GM12878 (cell line): ENCODE measurements around the gene LRRK1. TPM values are rescaled to one million over a fixed set of nuclear protein-coding genes. Genes with fewer than 3 reads are reported as not detected.

Source experiments
- ATAC-seq: fragments of 200-7000 bp; cut with Tn5 transposase; 3 replicates; pipeline ENCODE4 v1.9.1; 2020; ENCODE audit warnings: mild to moderate bottlenecking, moderate library complexity
- BruUV-seq: library from RNA; stranded (reverse); fragments of 400-500 nt; replicated peaks from 2 replicates; lab custom pipeline; 2021; lab: Mats Ljungman, UMichigan
- CTCF ChIA-PET: fragments of 300-600 bp; sonication (Branson Sonifier 250); formaldehyde crosslinking; extraction: SDS; loops from one replicate; lab custom pipeline; 2021; ENCODE audit warnings: inconsistent platforms; lab: Yijun Ruan, JAX
- POLR2A ChIA-PET: fragments of 350-600 bp; formaldehyde crosslinking; extraction: SDS; loops from one replicate; lab custom pipeline; 2021; ENCODE audit warnings: inconsistent platforms; lab: Charles Lee
- RAD21 ChIA-PET: fragments of 300-600 bp; sonication (Branson Sonifier 250); formaldehyde crosslinking; loops from one replicate; lab custom pipeline; 2023; ENCODE audit warnings: antibody characterized with exemption; ENCODE audit not compliant: unreplicated experiment; lab: Charles Lee
- SMC1A ChIA-PET: fragments of 300-600 bp; sonication (Branson Sonifier 250); formaldehyde crosslinking; loops from one replicate; lab custom pipeline; 2023; ENCODE audit not compliant: unreplicated experiment, uncharacterized antibody; lab: Charles Lee
- DNase-seq: peaks from one replicate; pipeline ENCODE4 v3.0.0-alpha.2; 2011; ENCODE audit warnings: low read depth, low spot score
- FAIRE-seq: peaks from 3 replicates; lab custom pipeline; 2011; peaks lifted over from hg19 to GRCh38; lab: Jason Lieb, UNC
- H2AFZ ChIP-seq: 2 replicates; pipeline ENCODE4 v1.6.0; 2011; ENCODE audit warnings: low read depth, low read length, control low read depth; ENCODE audit not compliant: control insufficient read depth
- H3K27ac ChIP-seq: 2 replicates; pipeline ENCODE4 v1.5.1; 2011; ENCODE audit warnings: control low read depth; ENCODE audit not compliant: control insufficient read depth, insufficient read depth
- H3K27me3 ChIP-seq, 2 experiments: replicated peaks in 1 of 2; 2 replicates each; pipeline versions ENCODE4 v1.6.0 to v1.6.1; 2011; ENCODE audit warnings: low read length in 1 of 2; ENCODE audit not compliant: control insufficient read depth in 2 of 2, insufficient read depth in 2 of 2
- H3K36me3 ChIP-seq, 2 experiments: 2 replicates each; pipeline ENCODE4 v1.5.1; 2011; ENCODE audit warnings: low read length in 1 of 2; ENCODE audit not compliant: control insufficient read depth in 2 of 2, insufficient read depth in 2 of 2
- H3K4me1 ChIP-seq: 2 replicates; pipeline ENCODE4 v1.6.1; 2011; ENCODE audit warnings: mild to moderate bottlenecking, low read length, moderate library complexity, mixed read lengths; ENCODE audit not compliant: control insufficient read depth, insufficient read depth
- H3K4me2 ChIP-seq: 2 replicates; pipeline ENCODE4 v1.6.0; 2011; ENCODE audit warnings: control low read depth; ENCODE audit not compliant: control insufficient read depth, insufficient read depth
- H3K4me3 ChIP-seq: fragments of 200-600 bp; sonication (generic); 2 replicates; pipeline ENCODE4 v1.5.1; 2016
- H3K79me2 ChIP-seq: 2 replicates; pipeline ENCODE4 v1.6.0; 2011; ENCODE audit warnings: low read length; ENCODE audit not compliant: control insufficient read depth, insufficient read depth
- H3K9ac ChIP-seq: 2 replicates; pipeline ENCODE4 v1.8.0; 2011; ENCODE audit warnings: low read length, control low read depth, mixed read lengths; ENCODE audit not compliant: control insufficient read depth, insufficient read depth
- H3K9me3 ChIP-seq: replicated peaks from 3 replicates; pipeline ENCODE4 v1.5.1; 2011; ENCODE audit warnings: mild to moderate bottlenecking, low read length; ENCODE audit not compliant: control insufficient read depth, insufficient read depth
- H4K20me1 ChIP-seq: 2 replicates; pipeline ENCODE4 v1.6.0; 2011; ENCODE audit not compliant: control insufficient read depth, insufficient read depth
- BMI1 ChIP-seq: fragments of 450-650 bp; IDR thresholded peaks from 2 replicates; pipeline ENCODE4 v1.6.1; 2016; ENCODE audit warnings: mild to moderate bottlenecking, moderate library complexity, borderline replicate concordance
- EGR1 ChIP-seq, 2 experiments: IDR thresholded peaks; 1 replicate in 1 of 2; 2 replicates in 1 of 2; pipeline ENCODE4 v1.6.1; 2011 to 2012; ENCODE audit warnings: low read depth in 2 of 2, low read length in 2 of 2, borderline replicate concordance in 1 of 2, mild to moderate bottlenecking in 1 of 2, moderate library complexity in 1 of 2
- GABPA ChIP-seq: IDR thresholded peaks from 2 replicates; pipeline ENCODE4 v1.6.1; 2014; ENCODE audit warnings: antibody characterized with exemption, low read depth, mild to moderate bottlenecking, inconsistent platforms
- HCFC1 ChIP-seq: fragments of 150-350 bp; IDR thresholded peaks from 2 replicates; pipeline ENCODE4 v1.6.1; 2014; ENCODE audit warnings: low read length
- IKZF2 ChIP-seq, 2 experiments: fragments of 450-650 bp; IDR thresholded peaks; 2 replicates each; pipeline ENCODE4 v1.6.1; 2017; ENCODE audit warnings: mild to moderate bottlenecking in 2 of 2, moderate library complexity in 2 of 2
- JUNB ChIP-seq: IDR thresholded peaks from 2 replicates; pipeline ENCODE4 v1.6.1; 2016; ENCODE audit warnings: antibody characterized with exemption, mild to moderate bottlenecking
- KAT2A ChIP-seq: conservative IDR thresholded peaks from 2 replicates; pipeline ENCODE4 v1.6.1; 2011; ENCODE audit warnings: low read depth, low read length; ENCODE audit not compliant: control insufficient read depth
- PML ChIP-seq: IDR thresholded peaks from 2 replicates; pipeline ENCODE4 v1.6.1; 2012; ENCODE audit warnings: low read length, inconsistent platforms
- RBBP5 ChIP-seq: fragments of 200-600 bp; sonication (generic); conservative IDR thresholded peaks from 2 replicates; pipeline ENCODE4 v1.6.1; 2016
- RCOR1 ChIP-seq: conservative IDR thresholded peaks from 2 replicates; pipeline ENCODE4 v1.6.1; 2012; ENCODE audit warnings: low read depth, low read length, improper control_type of control experiment
- YY1 ChIP-seq: IDR thresholded peaks from 2 replicates; pipeline ENCODE4 v1.6.1; 2011; ENCODE audit warnings: low read depth, mild to moderate bottlenecking, low read length
- WGBS: methylation state at CpG from one replicate; pipeline ENCODE4 v1.1.6; 2016; ENCODE audit warnings: low lambda C conversion rate; ENCODE audit not compliant: insufficient replicate concordance, insufficient coverage; ENCODE audit errors: missing lambda C conversion rate; 5-methylcytosine and 5-hydroxymethylcytosine counted together
- in situ Hi-C: fragments of 300-500 bp; cut with MboI; formaldehyde crosslinking; loops from 9 replicates; pipeline ENCODE4 v1.14.3; 2018; ENCODE audit warnings: mixed read lengths
- intact Hi-C: fragments of 100-400 bp; cut with micrococcal nuclease; formaldehyde crosslinking; loops from one replicate; pipeline ENCODE4 v1.14.2; 2022; ENCODE audit not compliant: unreplicated experiment
- polyA plus RNA-seq, 11 experiments: library from polyadenylated mRNA; depleted of rRNA in 4 of 11; unstranded in 6 of 11; stranded (reverse) in 5 of 11; fragments of >200 nt; fragmentation: Nextera tagmentation in 4 of 11; fragmentation: Illumina TruSeq in 1 of 11; extraction: Ambion mirVana in 4 of 11; extraction: Trizol in 1 of 11; gene quantifications; 1 replicate in 1 of 11; 2 replicates in 10 of 11; pipeline versions ENCODE4 v1.2.1 to v1.2.3, GENCODE V29; 2011 to 2016; ENCODE audit warnings: inconsistent platforms in 2 of 11, missing spikeins in 2 of 11, low read depth in 1 of 11
- total RNA-seq, 4 experiments: library from RNA; depleted of rRNA in 3 of 4; stranded (reverse); fragments of >200 nt in 3 of 4; fragmentation: Illumina TruSeq in 1 of 4; extraction: Trizol in 1 of 4; gene quantifications; 2 replicates each; pipeline versions ENCODE4 v1.2.1 to v1.2.3, GENCODE V29; 2013 to 2021
- TF ChIP-seq, protein P1 (sequence below): fragments of 450-650 bp; IDR thresholded peaks from 2 replicates; pipeline ENCODE4 v1.6.1; 2017; ENCODE audit warnings: mild to moderate bottlenecking, moderate library complexity

LRRK1 gene
- total and polyA plus RNA-seq, 10 of the 15 experiments (the other 5 are each of a cell fraction or from before 2014, with no cell fraction given), result 2.2 to 58.3 (median 17.9) TPM

DNA sequence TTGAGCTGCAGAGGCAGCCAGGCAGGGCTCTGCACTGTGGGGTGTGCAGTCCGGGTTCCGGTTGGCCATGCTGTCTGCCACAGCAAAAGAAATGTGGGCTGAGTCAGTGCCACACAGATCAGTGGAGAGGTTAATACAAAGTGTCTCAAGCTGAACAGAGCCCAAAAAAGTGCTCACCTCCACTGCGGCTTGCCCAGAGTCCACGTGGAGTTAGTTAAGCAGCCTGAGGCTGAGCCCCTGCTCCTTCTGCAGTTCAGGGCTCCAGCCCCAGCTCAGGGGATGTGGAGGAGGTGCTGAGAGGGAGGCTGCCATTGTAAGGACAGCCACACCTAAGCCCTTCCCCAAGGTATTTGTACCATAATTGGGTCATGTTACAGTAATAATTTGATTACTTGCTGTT, 85.3 kb downstream of the LRRK1 start:
- H3K4me2 ChIP-seq, result no peak overlapping the region
- no peak for TF ChIP-seq KAT2A
- TF ChIP-seq RBBP5, result no peak
- no peak for TF ChIP-seq BMI1
- no peak for TF ChIP-seq EGR1 (IDR thresholded peaks at IDR 0.05; ENCODE audit: borderline replicate concordance in 1 of 2, low read depth in 2 of 2, low read length in 2 of 2)
- TF ChIP-seq YY1, result no peak
- no peak for TF ChIP-seq RCOR1
- no peak for TF ChIP-seq GABPA
- no peak for TF ChIP-seq JUNB
- no peak for TF ChIP-seq HCFC1
- TF ChIP-seq PML, result no peak
- TF ChIP-seq, protein P1, sequence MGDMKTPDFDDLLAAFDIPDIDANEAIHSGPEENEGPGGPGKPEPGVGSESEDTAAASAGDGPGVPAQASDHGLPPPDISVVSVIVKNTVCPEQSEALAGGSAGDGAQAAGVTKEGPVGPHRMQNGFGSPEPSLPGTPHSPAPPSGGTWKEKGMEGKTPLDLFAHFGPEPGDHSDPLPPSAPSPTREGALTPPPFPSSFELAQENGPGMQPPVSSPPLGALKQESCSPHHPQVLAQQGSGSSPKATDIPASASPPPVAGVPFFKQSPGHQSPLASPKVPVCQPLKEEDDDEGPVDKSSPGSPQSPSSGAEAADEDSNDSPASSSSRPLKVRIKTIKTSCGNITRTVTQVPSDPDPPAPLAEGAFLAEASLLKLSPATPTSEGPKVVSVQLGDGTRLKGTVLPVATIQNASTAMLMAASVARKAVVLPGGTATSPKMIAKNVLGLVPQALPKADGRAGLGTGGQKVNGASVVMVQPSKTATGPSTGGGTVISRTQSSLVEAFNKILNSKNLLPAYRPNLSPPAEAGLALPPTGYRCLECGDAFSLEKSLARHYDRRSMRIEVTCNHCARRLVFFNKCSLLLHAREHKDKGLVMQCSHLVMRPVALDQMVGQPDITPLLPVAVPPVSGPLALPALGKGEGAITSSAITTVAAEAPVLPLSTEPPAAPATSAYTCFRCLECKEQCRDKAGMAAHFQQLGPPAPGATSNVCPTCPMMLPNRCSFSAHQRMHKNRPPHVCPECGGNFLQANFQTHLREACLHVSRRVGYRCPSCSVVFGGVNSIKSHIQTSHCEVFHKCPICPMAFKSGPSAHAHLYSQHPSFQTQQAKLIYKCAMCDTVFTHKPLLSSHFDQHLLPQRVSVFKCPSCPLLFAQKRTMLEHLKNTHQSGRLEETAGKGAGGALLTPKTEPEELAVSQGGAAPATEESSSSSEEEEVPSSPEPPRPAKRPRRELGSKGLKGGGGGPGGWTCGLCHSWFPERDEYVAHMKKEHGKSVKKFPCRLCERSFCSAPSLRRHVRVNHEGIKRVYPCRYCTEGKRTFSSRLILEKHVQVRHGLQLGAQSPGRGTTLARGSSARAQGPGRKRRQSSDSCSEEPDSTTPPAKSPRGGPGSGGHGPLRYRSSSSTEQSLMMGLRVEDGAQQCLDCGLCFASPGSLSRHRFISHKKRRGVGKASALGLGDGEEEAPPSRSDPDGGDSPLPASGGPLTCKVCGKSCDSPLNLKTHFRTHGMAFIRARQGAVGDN, result no peak
- no peak for TF ChIP-seq IKZF2 (IDR thresholded peaks at IDR 0.05)
- H3K27me3 ChIP-seq, result no peaks in the 10 kb centered on the region
- ChIA-PET CTCF (interaction anchor here (0.9 to 19.8 kb wide), 5 partner anchors 14 to 85 kb away, joined by 3 to 567 read pairs (median 4); partner anchors contain the start of gene LRRK1), POLR2A (interaction anchor here (1.2 kb wide), 2 partner anchors 61 to 83 kb away, joined by 3 to 4 read pairs; no protein-coding TSS in a partner anchor), SMC1A (interaction anchor here (1.0 to 11.7 kb wide), 2 partner anchors 14 to 86 kb away, joined by 3 to 316 read pairs; partner anchors contain the start of gene LRRK1), RAD21 (interaction anchor here (1.6 to 11.4 kb wide), 2 partner anchors 78 to 86 kb away, joined by 3 to 287 read pairs; partner anchors contain the start of gene LRRK1)
- H3K27ac ChIP-seq, result no peak overlapping the region
- H2AFZ ChIP-seq, result no peak overlapping the region
- DNase-seq, result no peak
- intact Hi-C loops (no loop called here), in situ Hi-C loops (no loop called here)
- H3K4me1 ChIP-seq, result peaks cover 11% of the 10 kb centered on the region
- no peaks in the 10 kb centered on the region for H3K79me2 ChIP-seq
- H4K20me1 ChIP-seq, result no peaks in the 10 kb centered on the region
- no TSS peak for BruUV-seq
- no peak overlapping the region for H3K9ac ChIP-seq
- H3K9me3 ChIP-seq, result peaks cover 4% of the 10 kb centered on the region; the same call in 2 of the 3 replicates
- 98% methylated on average over 4 of the region's 4 CpGs for WGBS
- no peak for ATAC-seq
- peaks cover 5 to 17% of the 10 kb centered on the region in 2 experiments for H3K36me3 ChIP-seq
- H3K4me3 ChIP-seq, result no peak overlapping the region
- FAIRE-seq, result no peak
